Activated naive CD4-positive, alpha-beta T cell treated with Interleukin-2 at 50 U/mL for 16 hours (primary cell): ENCODE results near the gene ADARB2.
"Not testable (repeated sequence)": the region's sequence is repeated elsewhere in the genome, so short reads cannot be mapped to it uniquely, and the experiment has no call there.

Source experiments
- DNase-seq: peaks from one replicate; pipeline ENCODE4 v3.0.0-alpha.2; 2020

Gene ADARB2

DNA sequence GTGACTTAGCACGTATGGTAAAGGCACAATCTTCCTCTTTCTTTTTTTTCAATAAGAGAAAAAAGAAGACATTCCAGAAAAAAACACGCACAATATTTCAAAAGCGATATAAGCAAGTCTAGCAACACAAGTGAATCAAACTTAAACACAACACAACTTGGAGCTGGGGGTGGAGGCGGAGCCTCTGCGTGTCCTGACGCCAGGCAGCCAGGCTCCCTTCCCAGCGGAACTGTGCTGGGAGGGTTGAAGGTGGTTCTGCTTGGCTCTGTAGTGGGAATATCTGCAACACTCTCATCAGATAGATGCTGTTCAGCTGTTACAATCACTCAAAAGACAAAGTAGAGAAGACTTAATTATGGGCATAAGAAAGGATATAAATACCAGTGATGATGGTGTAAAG lies 469.8 kb downstream of the ADARB2 start:
- DNase-seq: no peak

DNA sequence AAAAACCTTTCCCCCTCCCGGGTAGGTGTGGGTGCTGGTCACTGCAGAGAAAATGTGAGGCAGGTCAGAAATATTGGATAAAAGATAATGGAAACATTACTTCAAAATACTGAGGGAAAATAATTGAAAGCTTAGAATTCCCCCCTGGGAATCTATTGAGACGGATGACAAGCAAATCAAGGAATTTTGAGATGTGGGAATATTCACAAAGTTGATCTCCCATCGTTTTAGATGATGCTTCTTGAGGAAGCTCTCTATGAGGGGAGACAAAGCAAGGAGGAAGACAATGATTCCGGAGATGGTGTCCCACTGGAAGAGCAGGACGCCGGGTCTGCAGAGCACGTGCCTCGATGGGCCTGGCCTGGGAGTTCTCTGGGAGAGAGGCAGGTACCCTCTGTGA lies 470.2 kb downstream of the ADARB2 start:
- no peak for DNase-seq

DNA sequence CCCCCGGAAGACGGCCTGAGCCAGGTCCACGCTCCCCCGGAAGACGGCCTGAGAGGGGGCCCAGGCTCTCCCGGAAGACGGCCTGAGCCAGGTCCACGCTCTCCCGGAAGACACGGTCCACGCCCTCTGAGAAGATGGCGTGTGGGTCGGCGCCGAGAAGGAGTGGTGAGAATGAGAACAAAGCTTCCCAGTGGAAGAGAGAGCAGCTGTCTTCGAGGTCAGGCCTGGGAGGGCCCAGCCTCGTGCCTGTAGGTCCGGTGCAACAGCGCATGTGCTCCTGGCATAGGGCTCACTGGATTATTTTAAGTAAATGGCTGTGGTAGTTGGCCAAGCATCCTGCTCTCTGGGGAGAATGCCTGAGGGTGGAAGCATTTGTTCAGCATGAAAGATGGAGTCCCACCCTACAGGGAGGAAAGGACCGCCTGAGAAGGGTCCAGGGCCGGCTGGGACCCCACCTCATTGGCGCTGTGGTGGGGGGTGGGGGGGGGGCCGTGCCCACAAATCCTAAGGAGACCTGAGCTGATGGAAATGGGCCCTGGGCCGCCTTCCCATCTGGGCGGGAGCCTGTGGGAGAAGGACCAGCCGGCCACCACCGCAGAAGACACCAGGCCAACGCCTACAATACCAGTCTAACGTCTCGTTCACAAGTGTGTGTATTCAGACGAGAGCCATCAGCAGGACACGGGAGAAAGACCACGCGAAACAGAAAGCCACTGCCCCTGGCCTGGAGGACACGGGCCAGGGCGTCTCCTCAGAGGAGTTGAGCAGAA lies 471.1 kb downstream of the ADARB2 start:
- no peak for DNase-seq

DNA sequence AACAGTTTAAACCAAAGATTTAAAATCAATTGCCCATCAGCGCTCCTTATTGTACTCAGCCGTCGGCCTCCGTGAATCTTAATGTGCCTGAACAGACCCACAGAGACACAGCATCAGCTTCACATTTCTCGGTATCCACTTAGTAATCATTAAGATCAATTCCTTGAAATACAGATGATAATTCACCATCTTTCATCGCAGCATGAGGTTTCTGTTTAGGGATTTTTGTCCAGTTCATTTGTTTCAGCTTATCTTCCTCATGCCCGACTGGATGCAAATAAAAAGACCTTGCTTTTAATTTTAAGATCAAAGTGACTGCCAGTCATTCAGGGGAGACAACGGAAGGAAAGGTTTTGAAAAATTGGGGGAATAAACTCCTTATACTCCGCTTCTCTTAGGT lies 473.3 kb downstream of the ADARB2 start:
- DNase-seq: no peak

DNA sequence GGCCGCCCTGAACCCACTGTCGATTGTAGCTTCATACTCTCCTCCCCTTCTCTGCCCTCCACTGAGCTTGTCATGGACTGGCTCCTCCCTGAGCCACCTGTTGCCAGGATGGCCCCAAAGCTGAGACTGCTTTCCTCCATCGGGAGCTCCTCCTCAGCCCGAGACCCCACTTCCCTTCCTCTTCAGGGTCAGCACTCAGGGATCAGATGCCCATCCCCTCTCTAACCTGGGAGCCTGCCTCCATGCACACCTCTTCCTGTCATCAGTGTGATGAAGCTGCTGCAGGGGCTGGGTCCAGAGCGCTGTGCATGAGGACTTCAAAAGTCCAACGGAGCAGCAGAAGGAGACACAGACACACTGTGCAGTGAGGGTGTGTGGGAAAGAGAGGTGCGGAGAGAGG lies 480.1 kb downstream of the ADARB2 start:
- DNase-seq: no peak

DNA sequence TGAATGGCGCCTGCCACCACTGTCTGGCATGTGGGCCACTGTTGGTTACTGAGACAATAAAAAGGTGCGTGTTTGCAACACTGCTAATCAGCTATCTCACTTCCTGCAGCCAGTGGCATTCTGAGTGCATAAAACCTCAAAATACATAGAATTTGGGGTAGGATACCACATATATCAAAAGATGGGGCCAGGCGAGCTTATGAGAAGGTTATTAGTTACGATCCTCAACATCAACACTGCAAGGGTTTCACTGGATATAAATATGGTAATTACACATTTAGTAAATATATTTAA lies 480.9 kb downstream of the ADARB2 start:
- no peak for DNase-seq

DNA sequence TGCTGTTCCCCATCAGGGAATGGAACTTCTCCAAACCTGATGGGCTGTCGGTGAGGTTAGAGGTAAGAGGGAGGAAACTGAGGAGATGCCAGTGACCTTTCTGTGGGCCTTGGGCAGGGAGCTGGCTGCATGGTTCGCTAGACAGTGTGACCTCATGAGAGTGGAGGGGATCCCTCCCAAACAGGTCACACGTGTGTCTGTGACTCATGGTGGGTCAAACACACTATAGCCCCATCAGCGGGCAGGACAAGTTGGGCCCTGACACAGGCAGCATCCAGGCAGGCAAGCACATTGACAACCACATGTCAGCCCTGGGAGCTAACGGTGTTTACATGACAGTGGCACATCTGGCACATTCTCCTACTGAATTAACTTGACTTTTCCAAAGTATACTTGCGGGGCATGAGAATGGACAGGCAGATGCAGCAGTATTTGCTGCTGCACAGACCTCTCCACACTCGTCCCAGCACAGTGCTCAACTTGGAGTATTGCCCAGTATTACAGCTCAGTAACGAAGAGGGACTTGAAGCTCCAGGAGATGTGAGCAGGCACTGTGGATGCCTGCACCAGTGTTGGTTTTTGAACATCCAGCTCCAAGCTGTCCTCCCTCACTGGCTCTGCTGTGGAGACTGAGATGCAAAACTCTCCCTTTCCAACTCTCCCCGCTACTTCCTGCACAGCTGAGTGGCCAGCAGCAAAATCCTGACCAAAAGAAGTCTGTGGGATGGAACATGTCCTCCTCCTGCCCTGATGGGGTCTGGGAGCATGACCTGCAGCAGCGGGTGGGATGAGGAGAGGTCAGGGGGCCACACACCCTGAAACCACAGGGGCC lies 481.5 kb downstream of the ADARB2 start:
- no peak for DNase-seq

DNA sequence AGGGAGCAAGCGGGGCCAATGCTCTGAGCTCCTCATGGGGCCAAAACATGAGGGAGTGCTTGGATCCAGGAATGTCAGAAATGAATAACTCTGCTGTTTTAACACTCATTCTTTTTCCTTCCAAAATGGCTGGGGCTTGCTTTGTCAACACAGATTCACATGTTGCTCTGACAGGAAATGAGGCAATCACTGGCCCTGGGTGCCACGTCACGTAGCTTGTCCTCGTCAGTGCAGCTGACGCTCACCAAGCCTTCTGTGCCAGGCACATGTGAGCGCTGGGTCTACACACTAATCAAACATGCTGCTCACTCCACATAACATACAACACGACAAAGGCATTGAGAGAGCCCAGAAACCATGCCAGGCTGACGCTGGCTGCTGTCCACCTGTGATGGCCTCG lies 482.2 kb downstream of the ADARB2 start:
- DNase-seq: no peak

DNA sequence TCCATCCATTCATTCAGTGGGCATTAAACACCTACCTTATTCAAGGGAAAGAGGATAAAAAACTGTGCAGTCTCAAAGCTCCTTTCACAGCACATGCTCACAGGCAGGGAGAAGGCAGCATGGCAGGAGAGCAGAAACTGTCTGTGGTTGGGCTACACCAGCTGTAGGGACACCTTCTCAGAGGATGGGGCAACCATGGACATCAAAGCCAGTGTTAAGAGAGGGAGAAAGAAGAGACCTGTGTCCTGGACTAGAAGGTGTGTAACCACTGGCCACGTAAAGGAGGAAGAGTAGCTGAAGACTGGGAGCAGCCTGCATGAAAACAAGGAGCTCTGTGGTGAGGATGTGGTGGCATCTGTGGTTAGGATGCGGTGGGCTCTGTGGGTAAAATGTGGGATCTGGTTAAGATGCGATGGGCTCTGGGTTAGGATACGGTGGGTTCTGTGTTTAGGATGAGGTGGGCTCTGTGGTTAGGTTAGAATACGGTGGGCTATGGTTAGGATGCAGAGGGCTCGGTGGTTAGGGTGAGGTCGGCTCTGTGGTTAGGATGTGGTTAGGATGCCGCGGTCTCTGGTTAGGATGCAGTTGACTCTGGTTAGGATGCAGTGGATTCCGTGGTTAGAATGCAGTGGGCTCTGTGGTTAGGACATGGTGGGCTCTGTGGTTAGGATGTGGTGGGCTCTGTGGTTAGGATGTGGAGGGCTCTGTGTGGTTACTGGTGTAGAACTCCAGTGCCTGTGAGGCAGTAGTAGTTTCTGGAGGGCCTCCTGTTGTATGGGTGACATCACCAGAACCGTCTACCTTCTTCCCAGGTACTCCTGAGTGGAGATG lies 483.6 kb downstream of the ADARB2 start:
- no peak for DNase-seq

DNA sequence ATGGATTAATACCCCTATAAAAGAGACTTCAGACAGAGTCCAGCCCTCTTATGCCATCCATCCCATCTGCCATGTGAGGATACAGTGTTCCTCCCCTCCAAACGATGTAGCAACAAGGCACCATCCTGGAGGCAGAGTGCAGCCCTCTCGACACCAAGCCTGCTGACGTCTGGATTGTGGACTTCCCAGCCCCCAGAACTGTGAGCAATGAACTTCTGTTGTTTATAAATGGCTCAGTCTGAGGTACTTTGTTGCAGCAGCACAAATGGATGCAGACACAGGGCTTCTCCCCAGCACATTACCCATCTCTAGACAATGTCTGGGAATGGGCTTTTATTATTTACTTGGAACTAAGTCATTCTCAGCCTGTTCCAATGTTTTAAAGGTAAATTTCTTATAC lies 485.6 kb downstream of the ADARB2 start:
- no peak for DNase-seq

DNA sequence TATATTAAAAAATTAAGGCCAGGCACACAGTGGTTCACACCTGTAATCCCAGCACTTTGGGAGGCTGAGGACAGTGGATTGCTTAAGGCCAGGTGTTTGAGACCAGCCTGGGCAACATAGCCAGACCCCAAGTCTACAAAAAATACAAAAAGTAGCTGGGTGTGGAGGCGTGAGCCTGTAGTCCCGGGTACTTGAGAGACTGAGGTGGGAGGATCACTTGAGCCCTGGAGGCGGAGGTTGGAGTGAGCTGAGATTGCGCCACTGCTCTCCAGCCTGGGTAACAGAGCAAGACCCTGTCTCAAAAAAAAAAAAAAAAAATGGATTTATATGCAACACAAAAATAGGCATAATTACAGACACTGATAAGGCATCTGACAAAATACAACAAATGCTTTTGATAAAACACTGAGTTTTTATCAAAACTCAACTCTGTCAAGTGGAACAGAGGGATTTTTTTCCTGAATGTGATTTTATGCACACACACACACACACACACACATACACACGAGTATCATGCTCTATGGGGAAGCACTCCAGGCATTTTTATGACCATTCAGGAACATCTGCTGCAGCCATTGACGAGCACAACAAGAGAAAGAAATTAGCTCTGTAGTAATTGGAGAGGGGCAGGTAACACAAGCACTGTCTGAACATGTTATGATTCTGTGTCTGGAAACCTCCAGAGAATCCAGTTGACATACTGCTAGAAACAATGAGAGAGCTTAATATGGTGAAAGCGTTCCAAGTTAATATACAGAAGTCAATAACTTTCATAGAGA lies 488.0 kb downstream of the ADARB2 start:
- no peak for DNase-seq

DNA sequence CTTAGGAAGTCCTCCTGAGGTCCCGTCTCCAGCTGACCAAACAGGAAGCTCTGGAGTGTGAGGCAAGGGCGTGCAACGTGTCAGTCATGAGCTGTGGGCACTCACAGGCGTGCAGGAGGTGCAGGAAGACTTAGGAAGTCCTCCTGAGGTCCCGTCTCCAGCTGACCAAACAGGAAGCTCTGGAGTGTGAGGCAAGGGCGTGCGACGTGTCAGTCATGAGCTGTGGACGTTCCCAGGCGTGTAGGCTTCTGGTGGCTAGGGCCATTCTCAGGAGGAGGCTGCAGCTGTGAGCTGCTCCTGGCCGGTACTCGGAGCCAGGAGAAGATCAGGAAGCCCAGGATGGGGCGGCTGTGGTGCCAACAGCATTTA lies 489.1 kb downstream of the ADARB2 start:
- not testable (repeated sequence) for DNase-seq

DNA sequence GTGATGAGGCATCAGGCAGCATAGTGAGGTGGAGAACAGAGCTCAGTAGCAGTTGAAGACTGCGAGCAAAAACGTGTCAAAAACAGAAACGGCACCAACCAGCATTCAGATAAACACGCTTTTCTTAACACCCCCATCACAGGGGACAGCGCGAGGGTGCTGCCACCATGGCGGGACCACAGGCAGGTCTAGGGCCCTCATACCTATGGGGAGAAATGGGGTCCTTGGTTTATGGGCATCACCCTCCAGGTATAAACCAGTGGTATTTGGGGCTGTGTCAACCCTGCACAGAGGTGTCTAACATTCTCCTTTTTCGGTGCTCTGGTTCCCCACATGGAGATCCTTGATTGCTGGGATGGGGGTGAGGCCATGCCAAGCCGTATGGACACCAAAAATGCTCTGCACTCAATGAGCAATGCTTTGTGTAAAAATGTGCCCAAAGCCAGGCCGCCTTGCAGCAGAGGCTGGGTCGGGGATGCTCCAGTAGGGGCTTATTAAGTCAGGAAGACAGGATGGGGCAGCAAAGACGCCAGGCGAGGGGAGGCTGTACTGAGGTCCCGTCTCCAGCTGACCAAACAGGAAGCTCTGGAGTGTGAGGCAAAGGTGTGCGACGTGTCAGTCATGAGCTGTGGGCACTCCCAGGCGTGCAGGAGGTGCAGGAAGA lies 489.6 kb downstream of the ADARB2 start:
- no peak for DNase-seq

DNA sequence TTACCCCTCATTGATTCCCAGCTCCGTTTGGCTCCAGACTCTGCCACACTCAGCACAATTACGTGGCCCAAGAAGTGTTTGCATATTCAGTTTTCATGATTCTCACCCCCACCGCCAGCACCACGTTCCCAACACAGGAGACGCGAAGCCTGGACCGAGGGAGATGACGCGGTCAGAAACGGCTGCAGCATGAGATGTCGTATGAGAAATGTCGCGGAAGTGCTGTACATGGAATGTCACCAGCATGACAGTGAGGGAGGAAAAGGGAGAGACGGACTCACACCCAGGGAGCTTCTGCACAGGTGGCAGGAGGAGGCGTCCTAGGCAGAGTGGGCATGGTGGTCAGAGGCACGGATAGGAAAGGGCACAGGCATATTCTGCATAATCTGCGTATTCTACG lies 492.8 kb downstream of the ADARB2 start:
- DNase-seq: no peak

DNA sequence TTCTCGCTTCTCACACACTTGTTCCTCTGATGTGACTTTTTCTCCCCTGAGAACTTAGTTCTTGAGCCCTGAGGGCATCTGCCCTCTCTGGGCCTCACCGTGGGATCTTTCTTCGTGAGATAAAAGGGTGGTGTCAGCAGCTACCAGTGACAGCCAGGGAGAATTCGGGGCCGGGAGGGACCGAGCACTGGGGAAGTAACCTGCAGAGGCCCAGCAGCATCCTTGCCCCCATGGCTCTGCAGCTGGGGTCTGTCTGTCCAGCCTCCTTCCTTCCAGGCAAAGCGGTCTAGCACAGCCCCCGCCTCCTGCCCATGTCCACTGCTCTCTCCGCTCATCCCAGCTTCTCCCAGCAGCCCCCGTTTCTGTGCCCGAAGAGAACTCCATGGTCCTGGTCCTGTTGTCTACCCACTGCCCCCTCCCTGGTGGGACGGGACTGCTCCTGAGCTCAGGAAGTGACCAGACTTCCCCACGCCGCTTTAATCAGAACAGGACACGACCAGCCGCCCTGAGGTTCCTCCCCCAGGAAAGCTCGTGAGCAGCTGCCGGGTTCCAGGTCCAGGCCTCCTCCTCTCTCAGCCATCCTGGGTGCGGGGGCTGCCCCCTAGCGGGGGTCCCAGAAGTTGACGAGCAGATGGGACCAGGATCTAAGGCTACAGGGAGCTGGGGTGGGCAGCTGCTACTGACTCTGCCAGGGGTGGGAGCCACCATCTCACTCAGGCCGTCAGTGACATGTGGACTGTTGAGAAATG lies 493.7 kb downstream of the ADARB2 start:
- no peak for DNase-seq

DNA sequence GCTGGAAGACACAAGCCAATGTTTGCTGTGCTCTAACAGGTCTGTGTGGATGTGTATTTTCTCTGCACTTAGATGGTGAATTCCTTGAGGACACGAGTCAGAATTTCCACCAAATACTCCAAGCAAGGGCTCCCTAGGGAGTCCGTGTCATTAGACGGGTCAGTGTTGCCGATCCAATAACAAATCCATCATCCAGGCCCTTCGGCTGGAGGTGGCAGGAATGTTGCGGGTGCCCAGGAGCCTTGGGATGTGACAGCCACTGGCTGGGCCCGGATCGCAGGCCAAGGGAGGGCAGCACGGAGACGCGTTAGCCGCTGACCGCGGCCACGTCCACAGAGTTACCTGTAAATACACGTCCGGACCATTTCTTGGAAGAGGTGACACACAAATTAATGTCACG lies 494.4 kb downstream of the ADARB2 start:
- no peak for DNase-seq

DNA sequence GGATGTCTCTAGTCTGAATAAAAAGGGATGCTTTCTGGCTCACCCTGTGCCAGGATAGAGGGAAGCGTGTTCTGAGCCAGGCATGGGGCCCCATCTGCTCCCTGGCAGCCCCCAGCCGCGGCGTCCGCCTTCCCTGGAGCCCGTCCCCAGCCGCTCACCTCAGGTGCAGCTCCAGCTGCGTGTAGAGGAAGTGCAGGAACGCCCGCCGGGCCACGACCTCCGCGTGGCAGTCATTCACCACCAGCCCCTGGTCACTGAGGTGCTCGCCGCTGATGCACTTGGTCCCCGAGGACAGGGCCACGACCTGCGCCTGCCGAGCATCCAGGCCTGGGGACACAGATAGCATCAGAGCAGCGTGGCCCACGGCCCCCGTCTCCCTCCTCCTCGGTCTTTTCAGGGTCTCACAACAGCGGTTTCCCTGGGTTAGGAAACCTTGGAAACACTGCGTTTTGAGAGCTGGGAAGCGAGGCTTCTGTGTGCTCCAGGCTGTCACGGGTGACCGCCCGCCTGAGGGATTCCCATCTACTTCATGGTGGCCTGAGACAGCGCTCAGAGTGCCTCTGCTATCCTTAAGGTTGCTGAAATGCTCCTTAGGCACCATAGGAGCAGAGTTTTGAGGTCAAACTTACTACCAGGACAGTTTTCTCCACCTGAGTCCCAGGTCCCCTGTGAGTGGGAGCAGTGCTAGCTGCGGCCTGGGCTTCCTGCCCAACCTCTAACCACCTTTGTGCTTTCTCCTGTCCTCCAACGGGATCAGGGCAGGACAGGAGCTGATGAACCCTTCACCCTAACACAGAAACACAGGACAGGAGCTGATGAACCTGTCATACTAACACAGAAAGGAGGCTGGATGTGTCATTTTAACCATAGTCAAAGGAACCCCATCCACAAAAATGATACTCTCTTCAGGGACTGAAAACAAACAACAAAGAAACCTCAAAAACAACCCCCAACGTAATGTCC lies 495.1 kb downstream of the ADARB2 start:
- no peak for DNase-seq

DNA sequence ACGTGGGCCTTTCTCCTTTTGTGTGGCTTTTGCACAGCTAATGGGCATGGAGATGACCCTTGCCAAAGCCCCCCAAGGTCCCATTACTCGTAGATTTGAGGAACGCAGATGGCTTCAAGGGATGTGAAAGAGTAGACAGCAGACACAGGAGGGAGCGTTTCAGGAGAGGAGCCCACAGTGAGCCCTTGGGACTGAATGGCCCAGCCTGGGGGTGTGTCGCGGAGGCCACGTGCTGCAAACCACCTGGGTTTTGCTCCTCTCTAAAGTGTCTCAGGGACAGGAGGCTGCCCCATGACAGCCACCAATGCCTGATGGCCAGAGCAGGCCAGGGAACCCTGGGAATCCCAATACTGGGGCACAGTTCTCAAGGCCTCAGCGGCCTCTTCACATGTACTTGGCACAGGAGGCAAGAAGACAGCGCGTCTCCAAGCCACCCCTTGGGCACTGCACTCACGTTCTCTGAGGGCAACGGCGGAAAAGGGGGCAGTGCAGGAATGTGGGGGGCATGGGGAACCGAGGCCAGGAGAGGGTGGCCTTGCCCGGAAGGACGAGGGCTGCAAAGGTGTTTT lies 495.9 kb downstream of the ADARB2 start:
- no peak for DNase-seq

DNA sequence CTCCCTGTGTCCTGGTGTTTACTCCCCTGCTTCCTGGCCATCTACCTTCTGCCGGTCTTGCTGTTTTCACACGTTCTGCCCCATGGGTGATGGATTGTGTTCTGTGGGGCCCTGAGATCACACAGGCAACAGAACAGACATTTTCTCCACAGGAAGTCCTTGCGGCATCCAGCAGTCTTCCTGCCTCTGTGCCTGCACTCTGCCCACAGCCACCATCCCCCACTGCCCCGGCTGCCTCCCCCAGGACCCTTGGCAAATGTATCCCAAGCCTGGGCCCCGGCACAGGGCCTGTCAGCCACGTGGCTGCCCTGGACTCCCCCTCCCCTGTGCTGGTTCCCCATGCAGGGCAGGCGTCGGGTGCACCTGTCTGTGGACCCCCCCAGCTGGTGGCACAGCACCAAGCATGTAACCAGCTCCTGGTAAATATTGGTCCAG lies 497.0 kb downstream of the ADARB2 start:
- no peak for DNase-seq

DNA sequence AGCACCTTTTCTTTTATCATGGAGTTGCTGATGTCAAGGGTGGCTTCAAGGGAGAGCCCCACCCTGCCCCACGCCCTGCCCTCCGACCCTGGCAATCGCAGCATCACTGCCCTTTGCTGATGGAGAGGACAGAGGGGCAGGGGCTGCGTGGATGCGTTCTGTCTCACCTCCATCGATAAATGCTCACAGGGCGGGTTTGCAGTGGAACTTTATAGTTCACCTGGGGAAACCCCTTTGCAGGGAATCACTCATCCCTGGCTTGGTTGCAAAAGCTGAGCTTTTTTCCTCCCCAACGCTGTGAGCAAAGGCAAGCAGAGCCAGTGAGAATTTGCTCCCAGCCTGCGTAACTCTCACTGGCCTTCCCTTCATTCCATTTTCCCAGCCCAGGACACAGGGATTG lies 504.3 kb downstream of the ADARB2 start:
- no peak for DNase-seq
